GM12874 (cell line): Measurements from ENCODE around the gene RXRA.

Experiments
- TF ChIP-seq, protein P1 (sequence below): IDR thresholded peaks from 2 replicates; pipeline ENCODE4 v1.5.1; 2011; ENCODE audit warnings: low read depth, mild to moderate bottlenecking, control low read depth, low read length, moderate library complexity; ENCODE audit not compliant: insufficient read depth

Gene RXRA

GRCh38 chr9:134452728-134453127 lies 126.5 kb downstream of the RXRA start:
- TF ChIP-seq, protein P1, sequence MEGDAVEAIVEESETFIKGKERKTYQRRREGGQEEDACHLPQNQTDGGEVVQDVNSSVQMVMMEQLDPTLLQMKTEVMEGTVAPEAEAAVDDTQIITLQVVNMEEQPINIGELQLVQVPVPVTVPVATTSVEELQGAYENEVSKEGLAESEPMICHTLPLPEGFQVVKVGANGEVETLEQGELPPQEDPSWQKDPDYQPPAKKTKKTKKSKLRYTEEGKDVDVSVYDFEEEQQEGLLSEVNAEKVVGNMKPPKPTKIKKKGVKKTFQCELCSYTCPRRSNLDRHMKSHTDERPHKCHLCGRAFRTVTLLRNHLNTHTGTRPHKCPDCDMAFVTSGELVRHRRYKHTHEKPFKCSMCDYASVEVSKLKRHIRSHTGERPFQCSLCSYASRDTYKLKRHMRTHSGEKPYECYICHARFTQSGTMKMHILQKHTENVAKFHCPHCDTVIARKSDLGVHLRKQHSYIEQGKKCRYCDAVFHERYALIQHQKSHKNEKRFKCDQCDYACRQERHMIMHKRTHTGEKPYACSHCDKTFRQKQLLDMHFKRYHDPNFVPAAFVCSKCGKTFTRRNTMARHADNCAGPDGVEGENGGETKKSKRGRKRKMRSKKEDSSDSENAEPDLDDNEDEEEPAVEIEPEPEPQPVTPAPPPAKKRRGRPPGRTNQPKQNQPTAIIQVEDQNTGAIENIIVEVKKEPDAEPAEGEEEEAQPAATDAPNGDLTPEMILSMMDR: no peak

DNA sequence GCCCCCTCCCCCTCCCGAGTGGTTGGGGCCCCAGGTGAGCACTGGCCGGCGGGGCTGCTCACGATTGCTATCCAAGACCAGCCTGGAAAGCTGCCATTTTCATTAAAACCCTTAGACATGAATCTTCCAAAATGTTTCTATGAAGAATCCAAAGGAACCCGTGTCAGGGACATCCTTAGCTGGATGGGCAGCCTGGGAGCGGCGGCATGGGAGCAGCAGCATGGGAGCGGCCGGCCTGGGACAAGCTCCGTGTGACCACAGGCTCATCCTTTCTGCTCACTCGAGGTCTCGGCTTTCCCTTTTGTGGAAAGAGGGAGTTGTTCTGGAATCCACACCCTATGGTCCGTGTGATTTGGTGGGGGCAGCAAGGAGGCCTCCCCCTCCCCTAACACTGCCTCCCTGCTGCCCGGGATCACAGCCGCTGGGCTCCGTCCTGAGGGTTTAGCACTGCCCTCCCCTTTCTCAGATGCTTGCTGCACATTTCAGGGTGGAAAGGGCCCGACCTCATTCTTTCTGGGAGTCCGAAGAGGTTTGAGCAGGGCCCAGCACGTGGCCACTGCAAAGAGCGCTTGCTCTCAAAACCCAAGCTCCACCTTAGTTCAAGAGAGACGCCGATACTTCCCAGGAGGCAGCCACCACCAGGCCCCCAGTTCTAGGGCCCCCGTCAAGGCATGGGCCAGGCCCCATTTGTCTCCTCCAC lies 127.7 kb downstream of the RXRA start:
- TF ChIP-seq, protein P1: no peak

DNA sequence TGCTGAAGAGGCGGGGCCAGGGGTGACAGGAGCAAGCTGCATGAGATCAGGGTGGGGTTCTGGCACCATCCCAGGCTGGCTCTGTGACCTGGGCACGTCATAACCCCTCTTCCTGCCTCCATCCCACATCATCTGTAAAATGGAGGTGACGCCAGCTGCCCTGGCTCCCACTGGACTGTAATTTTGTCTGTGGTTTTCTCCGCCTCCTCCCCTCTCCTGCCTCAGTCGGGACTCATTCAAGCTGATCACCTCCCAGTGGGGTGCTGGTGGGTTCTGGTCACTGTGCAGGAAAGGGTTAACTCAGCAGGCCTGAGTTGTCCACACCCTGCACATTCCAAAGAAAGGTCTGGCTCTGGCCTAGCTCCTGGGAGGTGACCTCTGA lies 128.2 kb downstream of the RXRA start:
- TF ChIP-seq, protein P1: no peak

GRCh38 chr9:134455021-134455471 lies 128.8 kb downstream of the RXRA start:
- TF ChIP-seq, protein P1: no peak

- TF ChIP-seq, protein P1: no peak
Observed at GRCh38 chr9:134455537-134455933, 129.3 kb downstream of the RXRA start.

GRCh38 chr9:134455934-134456755 lies 129.9 kb downstream of the RXRA start:
- TF ChIP-seq, protein P1: no peak

DNA sequence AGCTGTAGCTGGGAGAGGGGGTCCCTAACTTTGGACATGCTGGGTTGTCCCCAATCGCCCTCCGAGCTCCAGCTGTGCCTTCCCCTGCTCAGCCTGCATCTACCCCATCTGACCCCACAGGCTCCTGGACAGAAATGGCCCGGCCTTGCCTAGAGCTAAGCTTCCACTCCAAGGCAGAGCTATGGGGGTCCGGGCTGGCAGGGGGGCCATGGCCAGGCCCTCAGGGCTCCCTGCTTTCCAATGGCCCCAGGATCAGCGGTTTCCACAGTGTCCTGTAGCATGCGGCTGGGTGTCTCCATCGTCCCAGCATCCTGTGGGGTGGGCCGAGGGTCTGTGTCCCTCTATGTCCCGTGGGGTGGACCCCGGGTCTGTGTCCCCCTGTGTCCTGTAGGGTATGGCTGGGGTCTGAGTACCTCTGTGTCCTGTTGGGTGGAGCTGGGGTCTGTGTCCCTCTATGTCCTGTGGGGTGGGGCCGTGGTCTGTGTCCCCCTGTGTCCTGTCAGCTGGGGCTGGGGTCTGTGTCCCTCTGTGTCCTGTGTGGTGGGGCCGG lies 130.6 kb downstream of the RXRA start:
- TF ChIP-seq, protein P1: no peak
